ENCODE data around the gene RASGEF1C. TPM values are rescaled to one million over a fixed set of nuclear protein-coding genes. Genes with fewer than 3 reads are reported as not detected.

Gene RASGEF1C
- total and polyA plus RNA-seq, 2 of the 13 experiments (the other 11 are each of a cell fraction or from before 2014, with no cell fraction given): not detected

DNA sequence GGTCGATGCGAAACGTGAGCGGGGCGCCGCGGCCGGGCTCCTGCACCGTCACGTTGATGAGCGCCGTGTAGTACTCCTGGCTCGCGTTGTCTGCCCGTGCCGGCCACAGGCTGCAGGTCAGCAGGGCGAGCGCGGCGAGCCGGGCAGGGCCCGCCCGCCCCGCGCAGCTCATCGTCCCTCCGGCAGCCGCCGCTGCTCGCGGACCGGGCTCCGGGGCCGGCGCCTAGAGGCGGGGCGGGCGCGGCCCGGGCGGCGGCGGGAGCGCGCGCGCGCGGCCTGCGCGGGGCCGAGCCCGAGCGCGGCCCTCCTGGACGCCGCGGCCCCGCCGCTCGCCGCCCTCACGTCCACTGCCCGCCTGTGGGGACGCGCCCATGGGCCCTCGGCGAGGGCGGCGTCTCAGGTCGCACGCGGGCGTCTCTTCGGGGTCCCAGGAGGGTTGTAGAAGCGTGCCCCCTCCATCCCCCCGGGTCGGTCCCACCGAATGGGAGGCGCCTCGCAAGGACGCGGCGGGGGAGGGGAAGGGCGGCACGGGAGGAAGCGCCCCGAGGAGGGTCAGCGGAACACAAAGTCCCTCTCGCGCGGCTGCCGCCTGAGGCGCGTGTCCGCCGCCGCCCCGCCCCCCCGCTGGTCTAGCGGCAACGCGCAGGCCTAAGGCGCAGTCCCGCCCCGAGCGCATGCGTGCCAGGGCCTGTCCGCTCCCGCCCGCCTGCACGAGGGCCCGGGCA, 137.3 kb downstream of the RASGEF1C start, which contains the start of gene RNF130 (continued):
- TF ChIP-seq RFXAP (CRISPR knock-in tag; IDR thresholded peaks at IDR 0.05; ENCODE audit: borderline replicate concordance) (peak; percentile 91; the same call in 1 of the 2 replicates), ISL2 (CRISPR knock-in tag; IDR thresholded peaks at IDR 0.05) (peak; percentile 68; the same call in 1 of the 2 replicates), PITX1 (CRISPR knock-in tag; IDR thresholded peaks at IDR 0.05) (peak; percentile 75; the same call in 1 of the 2 replicates), ZMAT3 (CRISPR knock-in tag; conservative IDR thresholded peaks at IDR 0.05) (peak; percentile 95), IRF2 (CRISPR knock-in tag; IDR thresholded peaks at IDR 0.05) (peak; percentile 77), ZFYVE20 (CRISPR knock-in tag; IDR thresholded peaks at IDR 0.05; ENCODE audit: borderline replicate concordance, low read depth) (peak; percentile 97), HCFC1 (IDR thresholded peaks at IDR 0.05; ENCODE audit: low read depth, low read length) (no peak), ZSCAN25 (CRISPR knock-in tag; IDR thresholded peaks at IDR 0.05) (peak; percentile 80; the same call in 1 of the 2 replicates), POLR2AphosphoS2 (IDR thresholded peaks at IDR 0.05; ENCODE audit: low read depth, low read length) (no peak), ZNF792 (CRISPR knock-in tag; IDR thresholded peaks at IDR 0.05) (peak; percentile 99), HDAC1 (CRISPR knock-in tag; IDR thresholded peaks at IDR 0.05) (peak; percentile 74), NFYC (CRISPR knock-in tag; IDR thresholded peaks at IDR 0.05) (no peak; the same call in 1 of the 2 replicates)
- TF ChIP-seq, protein P1, sequence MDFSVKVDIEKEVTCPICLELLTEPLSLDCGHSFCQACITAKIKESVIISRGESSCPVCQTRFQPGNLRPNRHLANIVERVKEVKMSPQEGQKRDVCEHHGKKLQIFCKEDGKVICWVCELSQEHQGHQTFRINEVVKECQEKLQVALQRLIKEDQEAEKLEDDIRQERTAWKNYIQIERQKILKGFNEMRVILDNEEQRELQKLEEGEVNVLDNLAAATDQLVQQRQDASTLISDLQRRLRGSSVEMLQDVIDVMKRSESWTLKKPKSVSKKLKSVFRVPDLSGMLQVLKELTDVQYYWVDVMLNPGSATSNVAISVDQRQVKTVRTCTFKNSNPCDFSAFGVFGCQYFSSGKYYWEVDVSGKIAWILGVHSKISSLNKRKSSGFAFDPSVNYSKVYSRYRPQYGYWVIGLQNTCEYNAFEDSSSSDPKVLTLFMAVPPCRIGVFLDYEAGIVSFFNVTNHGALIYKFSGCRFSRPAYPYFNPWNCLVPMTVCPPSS (IDR thresholded peaks at IDR 0.05): no peak
- TF ChIP-seq, protein P2, sequence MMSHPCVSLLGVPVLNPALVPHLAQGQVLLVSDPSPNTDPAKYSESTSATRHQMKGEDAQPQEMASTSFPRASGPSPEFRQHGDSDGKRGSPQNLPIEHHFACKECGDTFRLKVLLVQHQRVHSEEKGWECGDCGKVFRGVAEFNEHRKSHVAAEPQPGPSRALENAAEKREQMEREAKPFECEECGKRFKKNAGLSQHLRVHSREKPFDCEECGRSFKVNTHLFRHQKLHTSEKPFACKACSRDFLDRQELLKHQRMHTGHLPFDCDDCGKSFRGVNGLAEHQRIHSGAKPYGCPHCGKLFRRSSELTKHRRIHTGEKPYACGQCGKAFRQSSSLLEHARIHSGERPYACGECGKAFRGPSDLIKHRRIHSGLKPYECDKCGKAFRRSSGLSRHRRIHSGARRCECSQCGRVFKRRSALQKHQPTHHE (CRISPR knock-in tag; IDR thresholded peaks at IDR 0.05; ENCODE audit: borderline replicate concordance): no peak; the same call in 1 of the 2 replicates
- TF ChIP-seq, protein P3, sequence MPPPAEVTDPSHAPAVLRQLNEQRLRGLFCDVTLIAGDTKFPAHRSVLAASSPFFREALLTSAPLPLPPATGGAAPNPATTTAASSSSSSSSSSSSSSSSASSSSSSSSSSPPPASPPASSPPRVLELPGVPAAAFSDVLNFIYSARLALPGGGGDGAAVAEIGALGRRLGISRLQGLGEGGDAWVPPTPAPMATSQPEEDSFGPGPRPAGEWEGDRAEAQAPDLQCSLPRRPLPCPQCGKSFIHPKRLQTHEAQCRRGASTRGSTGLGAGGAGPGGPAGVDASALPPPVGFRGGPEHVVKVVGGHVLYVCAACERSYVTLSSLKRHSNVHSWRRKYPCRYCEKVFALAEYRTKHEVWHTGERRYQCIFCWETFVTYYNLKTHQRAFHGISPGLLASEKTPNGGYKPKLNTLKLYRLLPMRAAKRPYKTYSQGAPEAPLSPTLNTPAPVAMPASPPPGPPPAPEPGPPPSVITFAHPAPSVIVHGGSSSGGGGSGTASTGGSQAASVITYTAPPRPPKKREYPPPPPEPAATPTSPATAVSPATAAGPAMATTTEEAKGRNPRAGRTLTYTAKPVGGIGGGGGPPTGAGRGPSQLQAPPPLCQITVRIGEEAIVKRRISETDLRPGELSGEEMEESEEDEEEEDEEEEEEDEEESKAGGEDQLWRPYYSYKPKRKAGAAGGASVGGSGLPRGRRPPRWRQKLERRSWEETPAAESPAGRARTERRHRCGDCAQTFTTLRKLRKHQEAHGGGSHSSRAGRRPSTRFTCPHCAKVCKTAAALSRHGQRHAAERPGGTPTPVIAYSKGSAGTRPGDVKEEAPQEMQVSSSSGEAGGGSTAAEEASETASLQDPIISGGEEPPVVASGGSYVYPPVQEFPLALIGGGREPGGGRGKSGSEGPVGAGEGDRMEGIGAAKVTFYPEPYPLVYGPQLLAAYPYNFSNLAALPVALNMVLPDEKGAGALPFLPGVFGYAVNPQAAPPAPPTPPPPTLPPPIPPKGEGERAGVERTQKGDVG (CRISPR knock-in tag; IDR thresholded peaks at IDR 0.05; ENCODE audit: borderline replicate concordance): no peak
- TF ChIP-seq, protein P4, sequence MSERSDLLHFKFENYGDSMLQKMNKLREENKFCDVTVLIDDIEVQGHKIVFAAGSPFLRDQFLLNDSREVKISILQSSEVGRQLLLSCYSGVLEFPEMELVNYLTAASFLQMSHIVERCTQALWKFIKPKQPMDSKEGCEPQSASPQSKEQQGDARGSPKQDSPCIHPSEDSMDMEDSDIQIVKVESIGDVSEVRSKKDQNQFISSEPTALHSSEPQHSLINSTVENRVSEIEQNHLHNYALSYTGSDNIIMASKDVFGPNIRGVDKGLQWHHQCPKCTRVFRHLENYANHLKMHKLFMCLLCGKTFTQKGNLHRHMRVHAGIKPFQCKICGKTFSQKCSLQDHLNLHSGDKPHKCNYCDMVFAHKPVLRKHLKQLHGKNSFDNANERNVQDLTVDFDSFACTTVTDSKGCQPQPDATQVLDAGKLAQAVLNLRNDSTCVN (CRISPR knock-in tag; IDR thresholded peaks at IDR 0.05; ENCODE audit: borderline replicate concordance): peak; percentile 91
- TF ChIP-seq, protein P5, sequence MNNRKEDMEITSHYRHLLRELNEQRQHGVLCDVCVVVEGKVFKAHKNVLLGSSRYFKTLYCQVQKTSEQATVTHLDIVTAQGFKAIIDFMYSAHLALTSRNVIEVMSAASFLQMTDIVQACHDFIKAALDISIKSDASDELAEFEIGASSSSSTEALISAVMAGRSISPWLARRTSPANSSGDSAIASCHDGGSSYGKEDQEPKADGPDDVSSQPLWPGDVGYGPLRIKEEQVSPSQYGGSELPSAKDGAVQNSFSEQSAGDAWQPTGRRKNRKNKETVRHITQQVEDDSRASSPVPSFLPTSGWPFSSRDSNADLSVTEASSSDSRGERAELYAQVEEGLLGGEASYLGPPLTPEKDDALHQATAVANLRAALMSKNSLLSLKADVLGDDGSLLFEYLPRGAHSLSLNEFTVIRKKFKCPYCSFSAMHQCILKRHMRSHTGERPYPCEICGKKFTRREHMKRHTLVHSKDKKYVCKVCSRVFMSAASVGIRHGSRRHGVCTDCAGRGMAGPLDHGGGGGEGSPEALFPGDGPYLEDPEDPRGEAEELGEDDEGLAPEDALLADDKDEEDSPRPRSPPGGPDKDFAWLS (CRISPR knock-in tag; IDR thresholded peaks at IDR 0.05; ENCODE audit: borderline replicate concordance): 0 out of 2 replicates have a peak, but pooled peaks have one; percentile 46
- TF ChIP-seq, protein P6, sequence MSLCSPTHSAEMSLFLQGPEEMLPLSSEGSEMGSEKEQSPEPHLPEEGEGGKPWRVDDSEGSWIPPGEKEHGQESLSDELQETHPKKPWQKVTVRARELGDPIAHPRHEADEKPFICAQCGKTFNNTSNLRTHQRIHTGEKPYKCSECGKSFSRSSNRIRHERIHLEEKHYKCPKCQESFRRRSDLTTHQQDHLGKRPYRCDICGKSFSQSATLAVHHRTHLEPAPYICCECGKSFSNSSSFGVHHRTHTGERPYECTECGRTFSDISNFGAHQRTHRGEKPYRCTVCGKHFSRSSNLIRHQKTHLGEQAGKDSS (CRISPR knock-in tag; IDR thresholded peaks at IDR 0.05; ENCODE audit: borderline replicate concordance, low read depth): peak; percentile 90
